Stomach (tissue), 4 donors: ENCODE measurements around the gene CBFB.

Source experiments
- CTCF ChIP-seq, 7 experiments: fragments of 450-650 bp in 4 of 7; fragments of 200-600 bp in 3 of 7; sonication (generic) in 3 of 7; IDR thresholded peaks; one replicate each; pipeline ENCODE4 v1.5.1; 2016 to 2019; ENCODE audit warnings: antibody characterized with exemption in 7 of 7, control low read depth in 2 of 7, mild to moderate bottlenecking in 1 of 7
- POLR2A ChIP-seq, 4 donors: fragments of 450-650 bp; IDR thresholded peaks; one replicate each; pipeline ENCODE4 v1.6.1; 2016; ENCODE audit warnings: antibody characterized with exemption in 4 of 4, control low read depth in 2 of 4, mild to moderate bottlenecking in 1 of 4, moderate library complexity in 1 of 4

- no peak for TF ChIP-seq CTCF (IDR thresholded peaks at IDR 0.05)
- no peak for TF ChIP-seq POLR2A (IDR thresholded peaks at IDR 0.05)
Observed at GRCh38 chr16:67035364-67035763, 6.4 kb downstream of the CBFB start.
